ENCODE results near the gene BLTP1.

BLTP1 gene

GRCh38 chr4:122151982-122152710 is at the start of gene BLTP1:
Gene BLTP1 (plus strand): TSS chr4:122152331. CDS start chr4:122170648, 18,317 bp downstream.
- TF ChIP-seq GATA2 (IDR thresholded peaks at IDR 0.05; ENCODE audit: low read depth, low read length) (no peak; the same call in 1 of the 2 replicates), GATA3 (IDR thresholded peaks at IDR 0.05; ENCODE audit: low read depth, low read length) (no peak)

GRCh38 chr4:122104184-122104583 is 47.9 kb upstream of the BLTP1 start:
- no peak for TF ChIP-seq GATA3 (IDR thresholded peaks at IDR 0.05; ENCODE audit: low read depth, low read length)
- TF ChIP-seq GATA2 (IDR thresholded peaks at IDR 0.05; ENCODE audit: low read depth, low read length): no peak

GRCh38 chr4:122107680-122108079 is 44.5 kb upstream of the BLTP1 start:
- TF ChIP-seq GATA2 (IDR thresholded peaks at IDR 0.05; ENCODE audit: low read depth, low read length): no peak

DNA sequence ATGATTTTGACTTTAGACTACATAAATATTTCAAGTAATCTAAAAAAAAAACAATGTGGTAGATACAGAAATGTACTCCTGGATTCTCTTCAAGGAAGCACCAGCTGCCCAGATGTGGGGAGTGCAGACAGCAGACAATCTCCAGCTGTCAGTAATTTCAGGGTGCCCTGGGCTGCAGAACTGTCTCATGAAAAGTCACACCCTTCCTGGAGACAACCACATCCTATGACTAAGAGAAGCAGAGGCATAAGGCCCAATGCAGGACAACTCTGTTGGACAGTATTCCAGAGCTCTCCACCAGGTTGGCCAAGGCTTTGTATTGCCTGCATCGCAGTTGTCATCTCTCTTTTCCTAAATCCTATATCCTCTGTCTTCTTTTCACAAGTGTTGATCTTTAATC is 34.4 kb upstream of the BLTP1 start:
- TF ChIP-seq GATA3 (IDR thresholded peaks at IDR 0.05; ENCODE audit: low read depth, low read length) (no peak), GATA2 (IDR thresholded peaks at IDR 0.05; ENCODE audit: low read depth, low read length) (no peak)

DNA sequence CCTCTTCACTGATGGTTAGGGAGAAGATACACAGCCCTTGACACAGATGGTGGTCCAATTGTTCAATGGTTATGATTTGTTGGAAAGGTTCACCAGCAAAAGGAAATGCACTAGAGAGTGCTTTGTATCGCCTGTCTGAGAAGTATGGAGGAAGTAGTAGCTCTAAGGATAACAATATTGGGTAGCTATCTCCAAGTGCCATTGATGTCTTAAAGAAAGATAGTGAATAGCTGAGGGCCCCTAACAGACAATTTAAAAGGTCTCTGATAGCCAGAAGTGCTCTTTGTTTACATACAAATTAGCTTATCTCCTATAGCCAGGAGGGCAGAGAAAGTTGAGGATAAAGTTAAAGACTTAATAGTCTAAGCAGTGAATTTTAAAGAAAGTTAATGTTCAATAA is 33.9 kb upstream of the BLTP1 start:
- TF ChIP-seq GATA3 (IDR thresholded peaks at IDR 0.05; ENCODE audit: low read depth, low read length) (no peak), GATA2 (IDR thresholded peaks at IDR 0.05; ENCODE audit: low read depth, low read length) (no peak)

DNA sequence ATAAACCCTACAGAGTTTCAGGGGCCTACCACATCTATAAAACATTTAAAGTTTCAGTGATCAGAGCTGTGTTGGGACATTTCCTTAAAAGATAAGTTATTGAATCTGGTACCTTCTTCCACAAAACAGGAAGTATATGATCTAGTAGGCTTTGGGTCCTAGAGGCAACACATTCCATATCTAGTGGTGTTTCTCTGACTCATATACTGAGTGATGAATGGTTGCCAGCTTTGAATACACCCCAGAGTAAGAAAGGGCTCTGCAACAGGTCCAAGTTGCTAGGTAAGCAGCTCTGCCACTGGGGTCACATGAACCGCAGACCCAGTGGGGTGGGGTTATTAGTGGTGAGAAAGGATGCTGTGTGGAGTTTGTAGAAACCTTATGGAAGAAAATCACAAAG is 32.4 kb upstream of the BLTP1 start:
- TF ChIP-seq GATA2 (IDR thresholded peaks at IDR 0.05; ENCODE audit: low read depth, low read length) (no peak), GATA3 (IDR thresholded peaks at IDR 0.05; ENCODE audit: low read depth, low read length) (no peak)

GRCh38 chr4:122121593-122121992 is 30.5 kb upstream of the BLTP1 start:
- TF ChIP-seq GATA3 (IDR thresholded peaks at IDR 0.05; ENCODE audit: low read depth, low read length) (no peak), GATA2 (IDR thresholded peaks at IDR 0.05; ENCODE audit: low read depth, low read length) (no peak)

GRCh38 chr4:122122083-122122482 is 30.0 kb upstream of the BLTP1 start:
- no peak for TF ChIP-seq GATA2 (IDR thresholded peaks at IDR 0.05; ENCODE audit: low read depth, low read length)
- TF ChIP-seq GATA3 (IDR thresholded peaks at IDR 0.05; ENCODE audit: low read depth, low read length): no peak

- TF ChIP-seq GATA2 (IDR thresholded peaks at IDR 0.05; ENCODE audit: low read depth, low read length): no peak
Measured at GRCh38 chr4:122129061-122129460, 23.1 kb upstream of the BLTP1 start.

DNA sequence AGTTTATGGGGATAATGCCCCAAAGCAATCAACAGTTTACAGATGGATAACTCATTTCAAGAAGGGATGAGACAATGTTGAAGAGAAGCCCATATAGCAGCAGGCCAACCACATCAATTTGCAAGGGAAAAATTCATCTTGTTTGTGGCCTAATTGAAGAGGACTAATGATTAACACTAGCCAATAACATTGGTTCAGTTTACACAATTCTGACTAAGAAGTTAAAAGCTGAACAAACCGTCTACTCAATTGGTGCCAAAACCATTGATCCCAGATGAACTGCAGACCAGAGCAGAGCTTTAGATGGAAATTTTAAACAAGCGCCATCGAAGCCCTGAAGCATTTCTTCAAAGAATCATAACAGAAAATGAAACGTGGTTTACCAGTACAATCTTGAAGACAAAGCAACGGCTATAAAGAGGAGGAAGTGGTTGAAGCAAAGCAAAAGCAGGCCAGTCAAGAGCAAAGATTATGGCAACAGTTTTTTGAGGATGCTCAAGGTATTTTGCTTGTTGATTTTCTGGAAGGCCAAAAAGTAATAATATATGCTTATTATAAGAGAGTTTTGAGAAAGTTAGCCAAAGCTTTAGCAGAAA is 20.5 kb upstream of the BLTP1 start:
- TF ChIP-seq GATA3 (IDR thresholded peaks at IDR 0.05; ENCODE audit: low read depth, low read length): no peak
- no peak for TF ChIP-seq GATA2 (IDR thresholded peaks at IDR 0.05; ENCODE audit: low read depth, low read length)

- TF ChIP-seq GATA2 (IDR thresholded peaks at IDR 0.05; ENCODE audit: low read depth, low read length): no peak
- no peak for TF ChIP-seq GATA3 (IDR thresholded peaks at IDR 0.05; ENCODE audit: low read depth, low read length)
Measured at GRCh38 chr4:122132891-122133290, 19.2 kb upstream of the BLTP1 start.

- TF ChIP-seq GATA2 (IDR thresholded peaks at IDR 0.05; ENCODE audit: low read depth, low read length) (no peak), GATA3 (IDR thresholded peaks at IDR 0.05; ENCODE audit: low read depth, low read length) (no peak)
Measured at GRCh38 chr4:122139139-122139538, 13.0 kb upstream of the BLTP1 start.

- TF ChIP-seq GATA2 (IDR thresholded peaks at IDR 0.05; ENCODE audit: low read depth, low read length) (no peak), GATA3 (IDR thresholded peaks at IDR 0.05; ENCODE audit: low read depth, low read length) (no peak)
Measured at GRCh38 chr4:122140834-122141233, 11.3 kb upstream of the BLTP1 start.

GRCh38 chr4:122142687-122143086 is 9.4 kb upstream of the BLTP1 start:
- TF ChIP-seq GATA2 (IDR thresholded peaks at IDR 0.05; ENCODE audit: low read depth, low read length) (no peak), GATA3 (IDR thresholded peaks at IDR 0.05; ENCODE audit: low read depth, low read length) (no peak)

GRCh38 chr4:122146652-122147051 is 5.5 kb upstream of the BLTP1 start:
- TF ChIP-seq GATA3 (IDR thresholded peaks at IDR 0.05; ENCODE audit: low read depth, low read length) (no peak), GATA2 (IDR thresholded peaks at IDR 0.05; ENCODE audit: low read depth, low read length) (no peak)

Measured in SH-SY5Y (cell line).